Stimulated activated naive B cell treated with anti-CD40 and anti-IgM and Interleukin-4, amounts not matched to agents 10 μg/mL and 1 μg/mL and 100 μg/mL, for 72 hours (primary cell): ENCODE results near the gene DNASE1L3.

Source experiments
- ATAC-seq, 2 donors: fragments of 150-1000 bp; cut with Tn5 transposase; replicated peaks; 2 replicates each; pipeline ENCODE4 v1.10.0; 2021; ENCODE audit warnings: moderate library complexity in 1 of 2
- DNase-seq: peaks from one replicate; pipeline ENCODE4 v3.0.0; 2021
- H3K27ac Mint-ChIP-seq: one replicate; pipeline ENCODE4 v1.8.0; 2022; ENCODE audit warnings: mild to moderate bottlenecking, mixed read lengths
- H3K27me3 Mint-ChIP-seq, 2 donors: one replicate each; pipeline ENCODE4 v1.8.0; 2022; ENCODE audit warnings: mixed read lengths in 2 of 2
- H3K36me3 Mint-ChIP-seq, 2 donors: one replicate each; pipeline ENCODE4 v1.8.0; 2022; ENCODE audit warnings: mixed read lengths in 2 of 2, mild to moderate bottlenecking in 1 of 2
- H3K4me1 Mint-ChIP-seq, 2 donors: one replicate each; pipeline ENCODE4 v1.8.0; 2022; ENCODE audit warnings: mixed read lengths in 2 of 2, mild to moderate bottlenecking in 1 of 2
- H3K4me3 Mint-ChIP-seq, 2 donors: one replicate each; pipeline ENCODE4 v1.8.0; 2022; ENCODE audit warnings: mild to moderate bottlenecking in 2 of 2, mixed read lengths in 2 of 2, moderate library complexity in 1 of 2
- H3K9me3 Mint-ChIP-seq, 2 donors: one replicate each; pipeline ENCODE4 v1.8.0; 2022; ENCODE audit warnings: mixed read lengths in 2 of 2, mild to moderate bottlenecking in 1 of 2

The DNASE1L3 gene

GRCh38 chr3:58183891-58184290, 26.9 kb downstream of the DNASE1L3 start:
- ATAC-seq: no peak
- H3K36me3 Mint-ChIP-seq: no peaks in the 10 kb centered on the region

GRCh38 chr3:58183221-58183620, 27.6 kb downstream of the DNASE1L3 start:
- Mint-ChIP-seq H3K9me3 (no peaks in the 10 kb centered on the region), H3K4me1 (peaks cover 11 to 25% of the 10 kb centered on the region in 2 donors), H3K4me3 (no peak overlapping the region), H3K27ac (no peak overlapping the region), H3K36me3 (no peaks in the 10 kb centered on the region), H3K27me3 (no peaks in the 10 kb centered on the region)
- ATAC-seq (no peak), DNase-seq (no peak)

More at GRCh38 chr3:58183891-58184290, 26.9 kb downstream of the DNASE1L3 start:
- Mint-ChIP-seq H3K27ac (no peak overlapping the region), H3K27me3 (no peaks in the 10 kb centered on the region), H3K4me1 (peaks cover 11 to 18% of the 10 kb centered on the region in 2 donors), H3K9me3 (no peaks in the 10 kb centered on the region), H3K4me3 (no peak overlapping the region)
- DNase-seq: no peak

DNA sequence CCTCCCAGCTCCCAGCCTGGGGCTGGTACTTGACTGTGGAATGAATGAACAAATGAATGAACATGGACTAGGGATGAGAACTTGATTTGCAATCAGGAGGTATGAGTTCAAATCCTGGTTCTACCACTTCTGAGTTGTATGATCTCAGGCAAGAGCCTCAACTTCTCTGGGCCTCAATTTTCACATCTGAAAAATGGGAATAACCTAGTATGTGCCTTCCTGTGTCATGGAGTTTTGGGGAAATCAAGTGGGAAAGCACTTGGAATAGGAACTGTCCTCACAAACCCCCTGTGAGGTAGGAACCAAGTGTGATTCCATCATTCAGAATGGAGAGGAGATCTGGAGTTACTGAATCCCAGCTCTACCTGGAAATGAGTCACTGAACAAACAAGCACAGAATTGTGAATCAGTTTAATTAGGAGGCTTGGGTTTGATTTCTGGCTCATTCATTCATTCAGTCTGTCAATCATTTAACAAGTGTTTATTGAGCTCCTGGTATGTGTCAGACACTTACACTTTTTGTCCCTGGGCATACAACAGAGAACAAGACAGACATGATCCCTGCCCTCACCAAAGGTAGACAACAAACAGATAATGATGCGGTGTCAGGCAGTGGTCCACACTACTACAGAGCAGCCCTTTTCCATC, 29.7 kb downstream of the DNASE1L3 start:
- no peak for ATAC-seq
- H3K27ac Mint-ChIP-seq: no peak overlapping the region
- DNase-seq: no peak

DNA sequence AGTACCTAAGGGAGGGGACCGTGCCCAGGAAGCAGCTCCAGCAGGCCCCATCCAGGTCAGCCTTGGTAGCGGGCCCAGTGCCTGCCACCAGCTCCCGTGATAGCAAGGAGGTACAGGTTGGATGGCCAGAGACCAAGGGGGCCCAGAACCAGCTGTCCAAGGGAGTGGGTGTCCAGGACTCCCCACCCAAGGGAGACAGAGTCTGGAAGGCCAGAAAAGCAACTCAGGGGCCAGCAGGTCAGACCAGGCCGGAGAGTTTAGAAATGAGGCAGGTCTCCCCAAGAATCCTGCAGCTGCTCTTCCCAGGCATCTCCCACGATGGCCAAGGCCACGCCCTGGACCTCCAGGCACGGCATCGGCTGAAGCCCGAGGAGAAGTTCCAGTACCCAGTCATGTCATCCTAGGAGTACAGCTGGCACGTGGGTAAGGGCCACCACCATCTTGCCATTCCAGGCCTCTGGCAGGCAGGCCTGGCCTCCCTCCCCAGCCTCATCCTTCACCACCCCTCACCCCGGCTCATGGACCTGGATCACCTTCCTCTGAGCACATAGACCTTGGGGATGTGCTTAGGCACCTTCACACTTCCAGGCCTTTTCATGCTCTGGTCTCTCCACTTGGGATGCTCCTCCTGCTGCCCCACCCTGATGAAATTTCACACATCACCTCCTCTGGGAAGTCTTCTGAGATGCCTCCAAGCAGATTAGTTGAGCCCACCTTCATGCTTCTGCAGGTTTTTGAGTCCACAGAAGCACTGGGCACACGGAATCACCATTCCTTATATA, 30.5 kb downstream of the DNASE1L3 start:
- Mint-ChIP-seq H3K4me3 (no peak overlapping the region), H3K27me3 (no peaks in the 10 kb centered on the region), H3K27ac (no peak overlapping the region), H3K4me1 (peaks cover 11 to 38% of the 10 kb centered on the region in 2 donors), H3K36me3 (no peaks in the 10 kb centered on the region), H3K9me3 (no peaks in the 10 kb centered on the region)
- ATAC-seq (no peak), DNase-seq (no peak)

More for the DNA sequence above, 29.7 kb downstream of the DNASE1L3 start:
- H3K4me3 Mint-ChIP-seq: no peak overlapping the region
- H3K27me3 Mint-ChIP-seq: no peaks in the 10 kb centered on the region
- H3K9me3 Mint-ChIP-seq: no peaks in the 10 kb centered on the region
- H3K36me3 Mint-ChIP-seq: no peaks in the 10 kb centered on the region
- peaks cover 7 to 33% of the 10 kb centered on the region in 2 donors for H3K4me1 Mint-ChIP-seq

DNA sequence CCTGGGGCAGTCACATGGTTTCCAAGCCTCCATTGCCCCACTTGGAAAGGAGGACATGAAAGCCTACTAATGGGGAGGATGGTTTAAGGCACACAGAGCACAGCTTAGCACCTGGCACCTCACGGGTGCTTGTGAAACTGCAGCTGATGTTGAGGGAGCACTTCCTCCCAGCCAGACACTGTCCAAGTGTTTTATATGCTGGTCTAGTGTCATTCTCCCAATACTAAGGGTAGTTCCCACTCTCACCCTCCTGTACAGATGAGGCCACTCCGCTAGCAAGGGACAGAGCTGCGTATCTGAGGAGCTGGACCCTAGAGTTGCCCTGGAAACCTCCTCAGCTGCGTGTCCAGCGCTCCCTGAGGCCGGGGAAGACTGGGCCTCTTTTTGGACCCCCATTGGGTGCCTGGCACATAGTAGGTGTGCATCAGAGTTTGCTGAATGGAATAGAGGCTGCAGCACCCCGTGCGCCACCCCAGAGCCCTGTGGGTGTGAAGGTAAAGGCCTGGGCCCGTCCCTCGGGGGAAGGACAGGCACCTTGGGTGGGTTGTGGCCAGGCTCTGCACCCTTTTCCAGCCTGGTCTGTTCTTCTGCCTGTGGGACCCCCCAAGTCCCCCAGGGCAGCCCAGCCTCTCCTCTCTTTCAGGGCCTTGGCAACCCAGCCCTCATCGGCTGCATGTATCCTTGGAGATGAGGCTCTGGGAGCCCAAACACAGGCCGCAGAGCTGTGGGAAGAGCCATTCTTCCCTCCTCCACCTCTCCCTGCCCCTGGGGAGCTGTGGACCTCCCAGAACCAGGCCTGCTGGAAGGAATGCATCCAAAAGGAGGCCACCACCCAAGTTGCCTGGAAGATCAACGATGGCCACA, 31.3 kb downstream of the DNASE1L3 start:
- DNase-seq (no peak), ATAC-seq (peak; percentile 7 to 8)
- no peaks in the 10 kb centered on the region for H3K36me3 Mint-ChIP-seq
- no peaks in the 10 kb centered on the region for H3K9me3 Mint-ChIP-seq
- no peak overlapping the region for H3K4me3 Mint-ChIP-seq
- H3K4me1 Mint-ChIP-seq: peaks cover 11 to 43% of the 10 kb centered on the region in 2 donors
- no peaks in the 10 kb centered on the region for H3K27me3 Mint-ChIP-seq
- no peak overlapping the region for H3K27ac Mint-ChIP-seq

GRCh38 chr3:58178528-58179234, 32.1 kb downstream of the DNASE1L3 start:
- no peaks in the 10 kb centered on the region for H3K9me3 Mint-ChIP-seq
- ATAC-seq: no peak
- H3K27ac Mint-ChIP-seq: peak overlapping the region; percentile 71
- H3K4me1 Mint-ChIP-seq: peaks cover 11 to 43% of the 10 kb centered on the region in 2 donors
- DNase-seq: no peak
- peak overlapping the region; percentile 74 to 79 for H3K4me3 Mint-ChIP-seq
- no peaks in the 10 kb centered on the region for H3K36me3 Mint-ChIP-seq
- no peaks in the 10 kb centered on the region for H3K27me3 Mint-ChIP-seq

- ATAC-seq: peak; percentile 89 to 90
- Mint-ChIP-seq H3K4me3 (peak overlapping the region; percentile 74 to 79), H3K36me3 (no peaks in the 10 kb centered on the region), H3K4me1 (peaks cover 11 to 43% of the 10 kb centered on the region in 2 donors), H3K9me3 (no peaks in the 10 kb centered on the region), H3K27me3 (peaks cover 0 to 4% of the 10 kb centered on the region in 2 donors), H3K27ac (peak overlapping the region; percentile 71)
- DNase-seq: peak; percentile 82
These were observed 32.8 kb downstream of the DNASE1L3 start for GRCh38 chr3:58177747-58178527.

GRCh38 chr3:58176827-58177489, 33.8 kb downstream of the DNASE1L3 start:
- peaks cover 0 to 4% of the 10 kb centered on the region in 2 donors for H3K27me3 Mint-ChIP-seq
- H3K9me3 Mint-ChIP-seq: no peaks in the 10 kb centered on the region
- peak overlapping the region in 1 of 2 donors; percentile 79 for H3K4me3 Mint-ChIP-seq
- H3K36me3 Mint-ChIP-seq: no peaks in the 10 kb centered on the region
- H3K27ac Mint-ChIP-seq: no peak overlapping the region
- DNase-seq: no peak
- H3K4me1 Mint-ChIP-seq: peaks cover 11 to 40% of the 10 kb centered on the region in 2 donors
- ATAC-seq: no peak

- no peak overlapping the region for H3K27ac Mint-ChIP-seq
- peaks cover 0 to 5% of the 10 kb centered on the region in 2 donors for H3K36me3 Mint-ChIP-seq
- no peaks in the 10 kb centered on the region for H3K9me3 Mint-ChIP-seq
- H3K27me3 Mint-ChIP-seq: peaks cover 0 to 4% of the 10 kb centered on the region in 2 donors
- DNase-seq: no peak
- no peak for ATAC-seq
- peaks cover 8 to 32% of the 10 kb centered on the region in 2 donors for H3K4me1 Mint-ChIP-seq
- H3K4me3 Mint-ChIP-seq: no peak overlapping the region
These were observed 34.6 kb downstream of the DNASE1L3 start for GRCh38 chr3:58176185-58176530.

- no peak for ATAC-seq
- Mint-ChIP-seq H3K27ac (no peak overlapping the region), H3K36me3 (peaks cover 0 to 5% of the 10 kb centered on the region in 2 donors)
These were observed 35.2 kb downstream of the DNASE1L3 start for GRCh38 chr3:58175437-58176184.

GRCh38 chr3:58175187-58175436, 35.7 kb downstream of the DNASE1L3 start:
- H3K9me3 Mint-ChIP-seq: no peaks in the 10 kb centered on the region
- H3K27me3 Mint-ChIP-seq: peaks cover 0 to 4% of the 10 kb centered on the region in 2 donors
- H3K4me1 Mint-ChIP-seq: peaks cover 8 to 32% of the 10 kb centered on the region in 2 donors
- no peak overlapping the region for H3K27ac Mint-ChIP-seq
- H3K4me3 Mint-ChIP-seq: no peak overlapping the region
- ATAC-seq: no peak
- no peak for DNase-seq
- H3K36me3 Mint-ChIP-seq: peaks cover 0 to 5% of the 10 kb centered on the region in 2 donors

More at GRCh38 chr3:58175437-58176184, 35.2 kb downstream of the DNASE1L3 start:
- Mint-ChIP-seq H3K4me3 (no peak overlapping the region), H3K4me1 (peaks cover 8 to 32% of the 10 kb centered on the region in 2 donors), H3K27me3 (peaks cover 0 to 4% of the 10 kb centered on the region in 2 donors), H3K9me3 (no peaks in the 10 kb centered on the region)
- DNase-seq: no peak

DNA sequence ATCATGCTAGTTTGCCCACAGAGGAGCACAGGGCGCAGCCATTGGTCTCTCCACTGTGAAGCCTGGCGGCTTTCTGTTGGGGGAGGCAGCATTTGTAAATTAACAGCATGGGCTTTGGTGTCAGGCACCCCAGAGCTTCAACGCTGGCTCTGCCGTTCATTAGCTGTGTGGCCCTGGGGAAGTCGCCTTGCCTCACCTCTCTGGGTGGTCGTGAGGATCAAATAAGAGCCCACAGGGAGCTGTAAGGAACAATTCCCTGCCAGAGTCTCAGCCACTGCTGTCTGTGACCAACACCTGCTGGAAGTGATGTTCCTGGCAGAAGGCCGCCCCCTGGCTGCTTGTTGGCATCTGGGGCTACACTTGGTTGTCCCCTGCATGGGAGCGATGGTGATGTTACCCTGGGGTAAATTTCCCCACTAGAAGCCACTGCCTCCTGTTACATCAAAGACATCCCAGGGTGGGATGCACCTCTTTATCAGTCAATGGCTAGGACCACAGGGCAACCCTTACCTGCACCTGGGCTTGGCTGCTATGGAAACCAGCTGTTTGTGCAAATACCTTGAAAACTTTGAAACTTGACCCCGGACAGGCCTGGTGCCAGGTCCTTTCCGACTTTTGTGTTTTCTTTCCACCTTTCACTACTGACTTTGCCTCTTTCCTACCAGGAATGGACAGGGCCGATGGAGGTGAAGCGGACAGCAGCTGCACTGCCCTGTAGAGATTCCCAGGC, 36.9 kb downstream of the DNASE1L3 start:
- peaks cover 0 to 4% of the 10 kb centered on the region in 2 donors for H3K27me3 Mint-ChIP-seq
- H3K9me3 Mint-ChIP-seq: no peaks in the 10 kb centered on the region
- H3K36me3 Mint-ChIP-seq: peaks cover 0 to 8% of the 10 kb centered on the region in 2 donors
- H3K27ac Mint-ChIP-seq: no peak overlapping the region
- ATAC-seq (peak in 1 of 2 donors; percentile 31), DNase-seq (peak; percentile 21)
- no peak overlapping the region for H3K4me3 Mint-ChIP-seq
- H3K4me1 Mint-ChIP-seq: peaks cover 8 to 30% of the 10 kb centered on the region in 2 donors
